Activated CD4-positive, CD25-positive, alpha-beta regulatory T cell (primary cell): Measurements from ENCODE around the gene ARHGAP9.
"Not testable (repeated sequence)": the region's sequence is repeated elsewhere in the genome, so short reads cannot be mapped to it uniquely, and the experiment has no call there.

Experiments
- DNase-seq, 4 experiments: peaks; one replicate each; lab custom pipeline; 2025; lab: John Stamatoyannopoulos, UW

Gene ARHGAP9

DNA sequence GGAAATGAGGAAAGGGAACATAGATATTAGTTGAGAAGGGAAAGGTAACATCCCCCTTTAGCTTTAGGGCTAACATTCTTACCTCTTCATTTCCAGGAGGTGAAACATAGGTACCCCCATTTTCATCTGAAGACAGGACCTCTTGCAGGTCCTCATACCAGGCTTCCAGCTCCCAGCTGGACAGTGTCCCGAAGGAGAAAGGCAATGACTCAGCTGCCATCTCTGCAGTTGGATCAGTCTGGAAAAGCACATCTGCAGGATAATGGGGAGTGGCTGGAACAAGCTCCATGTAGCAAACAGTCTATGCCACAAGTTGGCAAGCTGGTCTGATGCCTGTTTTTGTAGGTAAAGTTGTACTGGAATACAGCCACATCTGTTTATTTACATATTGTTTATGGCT lies 37.5 kb upstream of the ARHGAP9 start:
- DNase-seq = no peak

GRCh38 chr12:57516617-57517153 lies 37.0 kb upstream of the ARHGAP9 start:
- no peak for DNase-seq

GRCh38 chr12:57515934-57516541 lies 36.4 kb upstream of the ARHGAP9 start:
- no peak for DNase-seq

- DNase-seq = no peak
Measured at GRCh38 chr12:57515408-57515933, 35.8 kb upstream of the ARHGAP9 start.

DNA sequence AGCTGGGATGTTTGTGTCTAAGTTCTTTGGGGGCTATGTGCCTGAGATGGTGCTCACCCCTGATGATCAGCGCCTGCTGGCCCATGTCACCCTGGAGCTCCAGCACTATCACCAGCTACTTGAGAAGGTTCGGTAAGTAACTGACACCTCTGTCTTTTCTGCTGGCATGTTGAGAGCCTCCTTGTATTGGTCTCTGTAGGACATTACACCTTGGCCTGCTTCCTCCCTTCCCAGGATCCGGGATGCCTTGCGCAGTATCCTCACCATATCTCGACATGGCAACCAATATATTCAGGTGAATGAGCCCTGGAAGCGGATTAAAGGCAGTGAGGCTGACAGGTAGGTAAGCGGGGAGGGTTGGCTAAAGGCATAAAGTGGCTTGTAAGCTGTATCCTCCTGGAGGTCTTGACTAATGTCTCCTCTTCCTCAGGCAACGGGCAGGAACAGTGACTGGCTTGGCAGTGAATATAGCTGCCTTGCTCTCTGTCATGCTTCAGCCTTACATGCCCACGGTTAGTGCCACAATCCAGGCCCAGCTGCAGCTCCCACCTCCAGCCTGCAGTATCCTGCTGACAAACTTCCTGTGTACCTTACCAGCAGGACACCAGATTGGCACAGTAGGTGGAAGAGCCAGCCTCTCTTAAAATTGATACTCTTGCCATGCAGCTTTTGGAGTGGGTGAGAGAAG lies 35.2 kb upstream of the ARHGAP9 start:
- no peak for DNase-seq

GRCh38 chr12:57514246-57514645 lies 34.6 kb upstream of the ARHGAP9 start:
- not testable (repeated sequence) for DNase-seq

- not testable (repeated sequence) for DNase-seq
Measured at GRCh38 chr12:57513677-57514076, 34.0 kb upstream of the ARHGAP9 start.

DNA sequence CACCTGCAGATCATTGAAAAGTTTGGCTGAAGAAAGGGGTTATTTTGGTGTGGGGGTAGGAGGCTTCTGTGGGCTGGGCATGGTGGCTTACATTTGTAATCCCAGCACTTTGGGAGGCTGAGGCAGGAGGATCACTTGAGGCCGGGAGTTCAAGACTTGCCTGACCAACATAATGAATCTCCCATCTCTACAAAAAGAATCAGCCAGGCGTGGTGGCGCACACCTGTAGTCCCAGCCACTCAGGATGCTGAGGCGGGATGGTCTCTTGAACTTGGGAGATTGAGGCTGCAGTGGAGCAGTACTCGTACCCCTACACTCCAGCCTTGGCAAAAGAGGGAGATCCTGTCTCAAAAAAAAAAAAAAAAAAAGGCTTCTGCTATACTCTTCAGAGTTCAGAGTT lies 33.6 kb upstream of the ARHGAP9 start:
- DNase-seq = no peak

DNA sequence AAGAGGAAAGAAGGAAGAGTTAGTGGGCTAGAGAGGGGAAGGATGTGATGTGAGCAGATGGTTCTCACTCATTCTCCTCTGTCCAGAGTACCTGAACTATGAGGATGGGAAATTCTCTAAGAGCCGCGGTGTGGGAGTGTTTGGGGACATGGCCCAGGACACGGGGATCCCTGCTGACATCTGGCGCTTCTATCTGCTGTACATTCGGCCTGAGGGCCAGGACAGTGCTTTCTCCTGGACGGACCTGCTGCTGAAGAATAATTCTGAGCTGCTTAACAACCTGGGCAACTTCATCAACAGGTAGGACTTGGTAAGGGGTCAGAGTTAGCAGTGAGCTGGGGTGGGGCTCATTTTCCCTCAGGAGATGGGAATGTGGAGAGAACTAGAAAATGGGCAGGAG lies 33.0 kb upstream of the ARHGAP9 start:
- no peak for DNase-seq

DNA sequence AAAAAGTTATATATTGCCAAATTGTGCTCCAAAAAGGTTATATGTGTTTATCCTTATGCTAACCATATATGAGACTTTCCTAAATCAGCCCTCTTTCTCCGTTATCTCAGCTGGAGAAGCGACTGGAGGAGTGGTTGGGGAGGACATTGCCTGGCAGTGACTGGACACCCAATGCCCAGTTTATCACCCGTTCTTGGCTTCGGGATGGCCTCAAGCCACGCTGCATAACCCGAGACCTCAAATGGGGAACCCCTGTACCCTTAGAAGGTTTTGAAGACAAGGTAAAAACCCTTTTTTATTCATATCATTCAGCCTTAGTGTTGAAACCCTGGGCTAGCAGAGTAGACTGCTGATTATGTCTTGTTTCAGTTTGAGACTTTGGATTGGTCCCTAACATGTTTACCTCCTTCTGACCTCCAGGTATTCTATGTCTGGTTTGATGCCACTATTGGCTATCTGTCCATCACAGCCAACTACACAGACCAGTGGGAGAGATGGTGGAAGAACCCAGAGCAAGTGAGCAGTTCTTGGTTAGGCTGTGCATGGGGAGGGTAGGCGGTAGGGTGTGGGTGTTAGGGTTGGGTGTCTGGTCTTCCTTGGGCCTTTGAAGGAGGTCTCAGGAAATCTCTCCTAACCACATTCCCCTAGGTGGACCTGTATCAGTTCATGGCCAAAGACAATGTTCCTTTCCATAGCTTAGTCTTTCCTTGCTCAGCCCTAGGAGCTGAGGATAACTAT lies 32.1 kb upstream of the ARHGAP9 start:
- no peak for DNase-seq

- no peak for DNase-seq
Measured at GRCh38 chr12:57511161-57511560, 31.5 kb upstream of the ARHGAP9 start.

GRCh38 chr12:57507796-57508195 lies 28.1 kb upstream of the ARHGAP9 start:
- not testable (repeated sequence) for DNase-seq

DNA sequence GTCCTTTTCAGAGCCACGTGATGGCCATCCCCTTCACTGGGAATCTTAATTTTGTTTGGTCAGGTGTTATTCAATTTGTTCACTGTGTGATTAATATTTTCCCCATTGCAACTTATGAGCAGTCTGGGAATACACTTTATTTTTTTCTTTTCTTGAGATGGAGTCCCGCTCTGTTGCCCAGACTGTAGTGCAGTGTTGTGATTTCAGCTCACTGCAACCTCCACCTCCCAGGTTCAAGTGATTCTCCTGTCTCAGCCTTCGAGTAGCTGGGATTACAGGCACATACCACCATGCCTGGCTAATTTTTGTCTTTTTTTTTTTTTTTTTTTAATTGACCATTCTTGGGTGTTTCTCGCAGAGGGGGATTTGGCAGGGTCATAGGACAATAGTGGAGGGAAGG lies 26.9 kb upstream of the ARHGAP9 start:
- not testable (repeated sequence) for DNase-seq

GRCh38 chr12:57502311-57502969 lies 22.8 kb upstream of the ARHGAP9 start:
- DNase-seq = not testable (repeated sequence)

DNA sequence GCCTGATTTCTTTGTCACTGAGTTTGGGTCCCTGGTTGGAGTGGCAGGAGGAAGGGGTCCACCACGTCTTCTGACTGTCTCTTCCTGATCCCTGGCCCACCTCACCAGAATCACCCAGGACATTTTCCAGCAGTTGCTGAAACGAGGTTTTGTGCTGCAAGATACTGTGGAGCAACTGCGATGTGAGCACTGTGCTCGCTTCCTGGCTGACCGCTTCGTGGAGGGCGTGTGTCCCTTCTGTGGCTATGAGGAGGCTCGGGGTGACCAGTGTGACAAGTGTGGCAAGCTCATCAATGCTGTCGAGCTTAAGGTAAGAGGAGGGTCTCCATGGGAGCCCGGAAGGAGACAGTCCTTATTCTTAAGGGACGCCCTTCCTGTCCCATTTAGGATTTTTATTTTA lies 20.5 kb upstream of the ARHGAP9 start:
- DNase-seq = no peak

DNA sequence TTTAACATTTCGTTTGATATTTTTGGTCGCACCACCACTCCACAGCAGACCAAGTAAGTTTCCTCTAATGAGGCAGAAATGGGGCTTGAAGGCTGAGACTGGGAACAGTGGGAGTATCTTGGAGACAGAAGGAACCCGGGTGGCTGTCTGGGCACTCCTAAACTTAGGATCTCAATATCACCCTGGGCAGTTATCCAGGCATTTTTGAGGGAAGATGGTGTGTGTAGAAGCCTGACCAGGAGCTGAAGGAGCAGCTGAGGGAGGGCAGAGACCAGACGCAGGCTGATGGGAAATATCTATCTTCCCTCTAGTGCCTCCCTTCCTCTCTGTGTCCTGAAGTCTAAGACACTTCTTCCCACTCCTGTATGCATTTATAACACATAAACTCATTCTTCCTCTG lies 18.9 kb upstream of the ARHGAP9 start:
- DNase-seq = no peak

GRCh38 chr12:57498132-57498502 lies 18.5 kb upstream of the ARHGAP9 start:
- no peak for DNase-seq

GRCh38 chr12:57497223-57498131 lies 17.8 kb upstream of the ARHGAP9 start:
- DNase-seq = no peak

DNA sequence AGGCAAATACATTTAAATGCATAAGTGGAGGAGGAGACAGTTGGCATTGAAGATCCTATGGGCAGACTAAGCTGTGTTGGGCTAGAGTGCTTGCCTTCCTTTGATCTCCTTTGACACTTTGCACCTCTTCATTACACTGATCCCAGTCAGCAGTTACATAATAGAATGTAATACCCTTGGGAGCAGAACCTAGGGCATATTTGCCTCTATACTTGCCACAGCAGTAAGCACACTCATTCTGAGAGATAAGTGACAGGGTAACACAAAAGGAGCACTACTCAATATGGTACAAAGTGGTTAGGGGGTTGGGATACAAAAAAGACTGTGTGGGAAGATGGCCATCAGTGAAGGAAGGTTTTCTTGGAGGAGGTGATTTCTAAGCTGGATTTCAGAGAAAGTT lies 17.2 kb upstream of the ARHGAP9 start:
- DNase-seq = no peak

- DNase-seq = not testable (repeated sequence)
Measured at GRCh38 chr12:57495051-57495701, 15.5 kb upstream of the ARHGAP9 start.
